GM12878 (cell line): ENCODE data around the gene EVC. TPM values are rescaled to one million over a fixed set of nuclear protein-coding genes. Genes with fewer than 3 reads are reported as not detected.

Experiments
- ATAC-seq: fragments of 200-7000 bp; cut with Tn5 transposase; 3 replicates; pipeline ENCODE4 v1.9.1; 2020; ENCODE audit warnings: mild to moderate bottlenecking, moderate library complexity
- BruUV-seq: library from RNA; stranded (reverse); fragments of 400-500 nt; replicated peaks from 2 replicates; lab custom pipeline; 2021; lab: Mats Ljungman, UMichigan
- CTCF ChIA-PET: fragments of 300-600 bp; sonication (Branson Sonifier 250); formaldehyde crosslinking; extraction: SDS; loops from one replicate; lab custom pipeline; 2021; ENCODE audit warnings: inconsistent platforms; lab: Yijun Ruan, JAX
- POLR2A ChIA-PET: fragments of 350-600 bp; formaldehyde crosslinking; extraction: SDS; loops from one replicate; lab custom pipeline; 2021; ENCODE audit warnings: inconsistent platforms; lab: Charles Lee
- RAD21 ChIA-PET: fragments of 300-600 bp; sonication (Branson Sonifier 250); formaldehyde crosslinking; loops from one replicate; lab custom pipeline; 2023; ENCODE audit warnings: antibody characterized with exemption; ENCODE audit not compliant: unreplicated experiment; lab: Charles Lee
- SMC1A ChIA-PET: fragments of 300-600 bp; sonication (Branson Sonifier 250); formaldehyde crosslinking; loops from one replicate; lab custom pipeline; 2023; ENCODE audit not compliant: unreplicated experiment, uncharacterized antibody; lab: Charles Lee
- DNase-seq: peaks from one replicate; pipeline ENCODE4 v3.0.0-alpha.2; 2011; ENCODE audit warnings: low read depth, low spot score
- FAIRE-seq: peaks from 3 replicates; lab custom pipeline; 2011; peaks lifted over from hg19 to GRCh38; lab: Jason Lieb, UNC
- H2AFZ ChIP-seq: 2 replicates; pipeline ENCODE4 v1.6.0; 2011; ENCODE audit warnings: low read depth, low read length, control low read depth; ENCODE audit not compliant: control insufficient read depth
- H3K27ac ChIP-seq: 2 replicates; pipeline ENCODE4 v1.5.1; 2011; ENCODE audit warnings: control low read depth; ENCODE audit not compliant: control insufficient read depth, insufficient read depth
- H3K27me3 ChIP-seq, 2 experiments: replicated peaks in 1 of 2; 2 replicates each; pipeline versions ENCODE4 v1.6.0 to v1.6.1; 2011; ENCODE audit warnings: low read length in 1 of 2; ENCODE audit not compliant: control insufficient read depth in 2 of 2, insufficient read depth in 2 of 2
- H3K36me3 ChIP-seq, 2 experiments: 2 replicates each; pipeline ENCODE4 v1.5.1; 2011; ENCODE audit warnings: low read length in 1 of 2; ENCODE audit not compliant: control insufficient read depth in 2 of 2, insufficient read depth in 2 of 2
- H3K4me1 ChIP-seq: 2 replicates; pipeline ENCODE4 v1.6.1; 2011; ENCODE audit warnings: mild to moderate bottlenecking, low read length, moderate library complexity, mixed read lengths; ENCODE audit not compliant: control insufficient read depth, insufficient read depth
- H3K4me2 ChIP-seq: 2 replicates; pipeline ENCODE4 v1.6.0; 2011; ENCODE audit warnings: control low read depth; ENCODE audit not compliant: control insufficient read depth, insufficient read depth
- H3K4me3 ChIP-seq: fragments of 200-600 bp; sonication (generic); 2 replicates; pipeline ENCODE4 v1.5.1; 2016
- H3K79me2 ChIP-seq: 2 replicates; pipeline ENCODE4 v1.6.0; 2011; ENCODE audit warnings: low read length; ENCODE audit not compliant: control insufficient read depth, insufficient read depth
- H3K9ac ChIP-seq: 2 replicates; pipeline ENCODE4 v1.8.0; 2011; ENCODE audit warnings: low read length, control low read depth, mixed read lengths; ENCODE audit not compliant: control insufficient read depth, insufficient read depth
- H3K9me3 ChIP-seq: replicated peaks from 3 replicates; pipeline ENCODE4 v1.5.1; 2011; ENCODE audit warnings: mild to moderate bottlenecking, low read length; ENCODE audit not compliant: control insufficient read depth, insufficient read depth
- H4K20me1 ChIP-seq: 2 replicates; pipeline ENCODE4 v1.6.0; 2011; ENCODE audit not compliant: control insufficient read depth, insufficient read depth
- BCL11A ChIP-seq: IDR thresholded peaks from 2 replicates; pipeline ENCODE4 v1.6.1; 2011; ENCODE audit warnings: low read depth, low read length
- EED ChIP-seq: sonication (generic); IDR thresholded peaks from 2 replicates; pipeline ENCODE4 v1.6.1; 2016; ENCODE audit warnings: antibody characterized with exemption, low read depth
- FOXK2 ChIP-seq: fragments of 450-650 bp; IDR thresholded peaks from 2 replicates; pipeline ENCODE4 v1.6.1; 2017; ENCODE audit warnings: mild to moderate bottlenecking, moderate library complexity
- MXI1 ChIP-seq: fragments of 150-350 bp; IDR thresholded peaks from 2 replicates; pipeline ENCODE4 v1.6.1; 2011; ENCODE audit warnings: low read depth, mild to moderate bottlenecking, inconsistent platforms, low read length, improper control_type of control experiment
- NFIC ChIP-seq: IDR thresholded peaks from 2 replicates; pipeline ENCODE4 v1.6.1; 2012; ENCODE audit warnings: low read depth, mild to moderate bottlenecking, inconsistent platforms, low read length, moderate library complexity
- NR2C2 ChIP-seq: IDR thresholded peaks from 2 replicates; pipeline ENCODE4 v1.6.1; 2011; ENCODE audit warnings: borderline replicate concordance, low read depth; ENCODE audit not compliant: control insufficient read depth, insufficient read length
- PAX8 ChIP-seq: fragments of 450-650 bp; IDR thresholded peaks from 2 replicates; pipeline ENCODE4 v1.6.1; 2017; ENCODE audit warnings: mild to moderate bottlenecking, moderate library complexity
- RCOR1 ChIP-seq: conservative IDR thresholded peaks from 2 replicates; pipeline ENCODE4 v1.6.1; 2012; ENCODE audit warnings: low read depth, low read length, improper control_type of control experiment
- SREBF2 ChIP-seq: IDR thresholded peaks from 2 replicates; pipeline ENCODE4 v1.6.1; 2012; ENCODE audit warnings: mild to moderate bottlenecking, low read length
- STAT3 ChIP-seq: IDR thresholded peaks from 2 replicates; pipeline ENCODE4 v1.6.1; 2011; ENCODE audit warnings: low read depth, low read length, improper control_type of control experiment
- WGBS: methylation state at CpG from one replicate; pipeline ENCODE4 v1.1.6; 2016; ENCODE audit warnings: low lambda C conversion rate; ENCODE audit not compliant: insufficient replicate concordance, insufficient coverage; ENCODE audit errors: missing lambda C conversion rate; 5-methylcytosine and 5-hydroxymethylcytosine counted together
- in situ Hi-C: fragments of 300-500 bp; cut with MboI; formaldehyde crosslinking; loops from 9 replicates; pipeline ENCODE4 v1.14.3; 2018; ENCODE audit warnings: mixed read lengths
- intact Hi-C: fragments of 100-400 bp; cut with micrococcal nuclease; formaldehyde crosslinking; loops from one replicate; pipeline ENCODE4 v1.14.2; 2022; ENCODE audit not compliant: unreplicated experiment
- polyA plus RNA-seq, 11 experiments: library from polyadenylated mRNA; depleted of rRNA in 4 of 11; unstranded in 6 of 11; stranded (reverse) in 5 of 11; fragments of >200 nt; fragmentation: Nextera tagmentation in 4 of 11; fragmentation: Illumina TruSeq in 1 of 11; extraction: Ambion mirVana in 4 of 11; extraction: Trizol in 1 of 11; gene quantifications; 1 replicate in 1 of 11; 2 replicates in 10 of 11; pipeline versions ENCODE4 v1.2.1 to v1.2.3, GENCODE V29; 2011 to 2016; ENCODE audit warnings: inconsistent platforms in 2 of 11, missing spikeins in 2 of 11, low read depth in 1 of 11
- total RNA-seq, 4 experiments: library from RNA; depleted of rRNA in 3 of 4; stranded (reverse); fragments of >200 nt in 3 of 4; fragmentation: Illumina TruSeq in 1 of 4; extraction: Trizol in 1 of 4; gene quantifications; 2 replicates each; pipeline versions ENCODE4 v1.2.1 to v1.2.3, GENCODE V29; 2013 to 2021
- TF ChIP-seq, protein P1 (sequence below): fragments of 450-650 bp; formaldehyde crosslinking; IDR thresholded peaks from 2 replicates; pipeline ENCODE4 v1.5.0; 2022; ENCODE audit warnings: mild to moderate bottlenecking, missing genetic modification characterization

EVC gene
- total and polyA plus RNA-seq, 10 of the 15 experiments (the other 5 are each of a cell fraction or from before 2014, with no cell fraction given) = 0.87 to 55.9 (median 15.6) TPM

DNA sequence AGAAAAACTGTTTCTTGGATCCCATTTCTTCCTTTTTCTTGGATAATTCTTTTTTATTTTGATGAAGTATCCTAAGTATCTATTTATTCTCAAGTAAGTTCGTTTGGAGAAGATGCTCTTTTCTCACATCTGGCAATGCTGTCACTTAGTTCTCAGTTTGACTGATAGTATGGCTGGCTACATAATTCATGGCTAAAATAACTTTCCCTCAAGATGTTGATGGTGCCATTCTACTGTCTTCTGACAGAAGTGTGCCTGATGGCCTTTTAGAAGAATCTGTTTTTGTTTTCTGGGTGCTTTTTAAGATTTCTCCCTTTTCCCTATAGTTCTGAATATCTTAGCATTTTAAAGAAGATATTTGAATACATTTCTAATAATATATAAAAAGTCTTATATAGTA lies 44.3 kb upstream of the EVC start:
- intact Hi-C loops = no loop called here

DNA sequence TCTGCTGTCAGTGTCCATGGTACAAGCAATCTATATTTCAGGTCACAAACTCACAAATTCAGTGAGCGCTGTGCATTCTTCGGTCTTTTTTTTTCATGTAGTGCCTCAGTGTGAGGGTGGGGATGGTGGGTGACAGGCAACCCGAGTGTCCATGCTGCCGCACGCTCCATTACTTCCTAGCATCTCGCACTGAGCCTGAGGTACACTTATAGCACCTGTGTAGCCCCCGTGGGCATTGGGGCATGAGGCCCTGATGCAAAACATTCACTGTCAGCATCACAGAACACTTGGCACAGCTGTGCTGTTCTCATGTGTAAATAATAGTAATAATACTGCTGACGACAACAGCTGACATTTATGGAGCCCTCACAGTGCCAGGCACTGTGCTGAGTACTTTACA lies 34.2 kb upstream of the EVC start:
- no peaks in the 10 kb centered on the region for H3K36me3 ChIP-seq
- no peak overlapping the region for H3K4me2 ChIP-seq
- SMC1A ChIA-PET = interaction anchor here (1.0 kb wide), 1 partner anchor 13 kb away, joined by 3 read pairs; no protein-coding TSS in a partner anchor
- no TSS peak for BruUV-seq
- H3K9ac ChIP-seq = no peak overlapping the region
- no peak overlapping the region for H3K27ac ChIP-seq
- no peaks in the 10 kb centered on the region for H4K20me1 ChIP-seq
- intact Hi-C loops = no loop called here
- CTCF ChIA-PET = no interaction called here
- in situ Hi-C loops = no loop called here
- H3K4me1 ChIP-seq = no peaks in the 10 kb centered on the region
- no peak for ATAC-seq
- WGBS = 16% methylated on average over 8 of the region's 8 CpGs
- no peak for DNase-seq
- RAD21 ChIA-PET = no interaction called here
- no peak for TF ChIP-seq PAX8
- no peak for TF ChIP-seq RCOR1
- TF ChIP-seq, protein P1, sequence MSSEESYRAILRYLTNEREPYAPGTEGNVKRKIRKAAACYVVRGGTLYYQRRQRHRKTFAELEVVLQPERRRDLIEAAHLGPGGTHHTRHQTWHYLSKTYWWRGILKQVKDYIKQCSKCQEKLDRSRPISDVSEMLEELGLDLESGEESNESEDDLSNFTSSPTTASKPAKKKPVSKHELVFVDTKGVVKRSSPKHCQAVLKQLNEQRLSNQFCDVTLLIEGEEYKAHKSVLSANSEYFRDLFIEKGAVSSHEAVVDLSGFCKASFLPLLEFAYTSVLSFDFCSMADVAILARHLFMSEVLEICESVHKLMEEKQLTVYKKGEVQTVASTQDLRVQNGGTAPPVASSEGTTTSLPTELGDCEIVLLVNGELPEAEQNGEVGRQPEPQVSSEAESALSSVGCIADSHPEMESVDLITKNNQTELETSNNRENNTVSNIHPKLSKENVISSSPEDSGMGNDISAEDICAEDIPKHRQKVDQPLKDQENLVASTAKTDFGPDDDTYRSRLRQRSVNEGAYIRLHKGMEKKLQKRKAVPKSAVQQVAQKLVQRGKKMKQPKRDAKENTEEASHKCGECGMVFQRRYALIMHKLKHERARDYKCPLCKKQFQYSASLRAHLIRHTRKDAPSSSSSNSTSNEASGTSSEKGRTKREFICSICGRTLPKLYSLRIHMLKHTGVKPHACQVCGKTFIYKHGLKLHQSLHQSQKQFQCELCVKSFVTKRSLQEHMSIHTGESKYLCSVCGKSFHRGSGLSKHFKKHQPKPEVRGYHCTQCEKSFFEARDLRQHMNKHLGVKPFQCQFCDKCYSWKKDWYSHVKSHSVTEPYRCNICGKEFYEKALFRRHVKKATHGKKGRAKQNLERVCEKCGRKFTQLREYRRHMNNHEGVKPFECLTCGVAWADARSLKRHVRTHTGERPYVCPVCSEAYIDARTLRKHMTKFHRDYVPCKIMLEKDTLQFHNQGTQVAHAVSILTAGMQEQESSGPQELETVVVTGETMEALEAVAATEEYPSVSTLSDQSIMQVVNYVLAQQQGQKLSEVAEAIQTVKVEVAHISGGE (CRISPR knock-in tag) = no peak
- TF ChIP-seq NFIC = no peak
- no peak for TF ChIP-seq EED
- H3K79me2 ChIP-seq = no peaks in the 10 kb centered on the region
- POLR2A ChIA-PET = no interaction called here
- FAIRE-seq = no peak
- no peak overlapping the region for H3K4me3 ChIP-seq
- no peaks in the 10 kb centered on the region for H3K9me3 ChIP-seq
- no peak overlapping the region for H2AFZ ChIP-seq
- H3K27me3 ChIP-seq = no peaks in the 10 kb centered on the region

More for the DNA sequence above, 44.3 kb upstream of the EVC start:
- H3K4me3 ChIP-seq = no peak overlapping the region
- ChIA-PET RAD21 (no interaction called here), CTCF (no interaction called here), SMC1A (no interaction called here), POLR2A (no interaction called here)
- no peaks in the 10 kb centered on the region for H4K20me1 ChIP-seq
- no TSS peak for BruUV-seq
- WGBS = 5% methylated on average over 1 of the region's 1 CpG
- H3K4me2 ChIP-seq = no peak overlapping the region
- no peaks in the 10 kb centered on the region for H3K79me2 ChIP-seq
- H3K4me1 ChIP-seq = no peaks in the 10 kb centered on the region
- no peak for DNase-seq
- no peaks in the 10 kb centered on the region for H3K27me3 ChIP-seq
- no peak overlapping the region for H3K9ac ChIP-seq
- FAIRE-seq = no peak
- no peaks in the 10 kb centered on the region; a peak in 1 of 4 replicates for H3K36me3 ChIP-seq
- no peak overlapping the region for H2AFZ ChIP-seq
- TF ChIP-seq BCL11A (no peak), NFIC (no peak), FOXK2 (no peak), MXI1 (no peak), NR2C2 (no peak), SREBF2 (no peak), STAT3 (no peak)
- in situ Hi-C loops = no loop called here
- ATAC-seq = no peak
- peaks cover 1% of the 10 kb centered on the region; the same call in 1 of the 3 replicates for H3K9me3 ChIP-seq
- H3K27ac ChIP-seq = no peak overlapping the region
